Measurements from ENCODE around the gene HS1BP3.

- TF ChIP-seq RAD21 (IDR thresholded peaks at IDR 0.05; ENCODE audit: low read depth) (no peak), TAF1 (IDR thresholded peaks at IDR 0.05; ENCODE audit: low read depth) (no peak), CREB1 (IDR thresholded peaks at IDR 0.05; ENCODE audit: low read depth) (no peak), YY1 (IDR thresholded peaks at IDR 0.05; ENCODE audit: low read depth) (no peak), MAX (IDR thresholded peaks at IDR 0.05) (no peak)
- TF ChIP-seq, protein P1, sequence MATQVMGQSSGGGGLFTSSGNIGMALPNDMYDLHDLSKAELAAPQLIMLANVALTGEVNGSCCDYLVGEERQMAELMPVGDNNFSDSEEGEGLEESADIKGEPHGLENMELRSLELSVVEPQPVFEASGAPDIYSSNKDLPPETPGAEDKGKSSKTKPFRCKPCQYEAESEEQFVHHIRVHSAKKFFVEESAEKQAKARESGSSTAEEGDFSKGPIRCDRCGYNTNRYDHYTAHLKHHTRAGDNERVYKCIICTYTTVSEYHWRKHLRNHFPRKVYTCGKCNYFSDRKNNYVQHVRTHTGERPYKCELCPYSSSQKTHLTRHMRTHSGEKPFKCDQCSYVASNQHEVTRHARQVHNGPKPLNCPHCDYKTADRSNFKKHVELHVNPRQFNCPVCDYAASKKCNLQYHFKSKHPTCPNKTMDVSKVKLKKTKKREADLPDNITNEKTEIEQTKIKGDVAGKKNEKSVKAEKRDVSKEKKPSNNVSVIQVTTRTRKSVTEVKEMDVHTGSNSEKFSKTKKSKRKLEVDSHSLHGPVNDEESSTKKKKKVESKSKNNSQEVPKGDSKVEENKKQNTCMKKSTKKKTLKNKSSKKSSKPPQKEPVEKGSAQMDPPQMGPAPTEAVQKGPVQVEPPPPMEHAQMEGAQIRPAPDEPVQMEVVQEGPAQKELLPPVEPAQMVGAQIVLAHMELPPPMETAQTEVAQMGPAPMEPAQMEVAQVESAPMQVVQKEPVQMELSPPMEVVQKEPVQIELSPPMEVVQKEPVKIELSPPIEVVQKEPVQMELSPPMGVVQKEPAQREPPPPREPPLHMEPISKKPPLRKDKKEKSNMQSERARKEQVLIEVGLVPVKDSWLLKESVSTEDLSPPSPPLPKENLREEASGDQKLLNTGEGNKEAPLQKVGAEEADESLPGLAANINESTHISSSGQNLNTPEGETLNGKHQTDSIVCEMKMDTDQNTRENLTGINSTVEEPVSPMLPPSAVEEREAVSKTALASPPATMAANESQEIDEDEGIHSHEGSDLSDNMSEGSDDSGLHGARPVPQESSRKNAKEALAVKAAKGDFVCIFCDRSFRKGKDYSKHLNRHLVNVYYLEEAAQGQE (IDR thresholded peaks at IDR 0.05; ENCODE audit: low read depth), result no peak
Measured at GRCh38 chr2:20663196-20664070, 12.5 kb upstream of the HS1BP3 start.
